ENCODE data around the gene SPSB1. TPM values are rescaled to one million over a fixed set of nuclear protein-coding genes. Genes with fewer than 3 reads are reported as not detected.

The SPSB1 gene
- polyA plus RNA-seq, 1 donor (not counting 4 experiments of a cell fraction or from before 2014, with no cell fraction given), result 19.8 TPM

DNA sequence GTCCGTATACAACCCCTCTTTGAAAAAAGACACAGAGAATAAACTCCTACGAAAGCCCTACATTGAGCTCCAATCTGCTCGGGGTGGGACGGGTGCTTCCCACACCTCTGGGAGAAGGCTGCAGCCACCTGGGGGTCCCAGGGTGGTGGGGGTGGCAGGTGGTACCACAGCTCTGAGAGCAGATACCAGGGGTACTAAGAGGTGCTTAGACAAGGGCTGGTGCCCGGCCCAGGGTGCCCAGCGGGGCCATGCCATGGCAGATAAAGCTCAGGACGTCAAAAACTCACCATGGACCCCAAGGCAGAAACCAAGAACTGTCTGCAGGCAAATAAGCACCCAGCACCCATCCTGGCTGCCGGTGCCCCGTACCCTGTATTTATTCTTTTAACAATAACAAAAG lies 75.1 kb downstream of the SPSB1 start:
- TF ChIP-seq, protein P1, sequence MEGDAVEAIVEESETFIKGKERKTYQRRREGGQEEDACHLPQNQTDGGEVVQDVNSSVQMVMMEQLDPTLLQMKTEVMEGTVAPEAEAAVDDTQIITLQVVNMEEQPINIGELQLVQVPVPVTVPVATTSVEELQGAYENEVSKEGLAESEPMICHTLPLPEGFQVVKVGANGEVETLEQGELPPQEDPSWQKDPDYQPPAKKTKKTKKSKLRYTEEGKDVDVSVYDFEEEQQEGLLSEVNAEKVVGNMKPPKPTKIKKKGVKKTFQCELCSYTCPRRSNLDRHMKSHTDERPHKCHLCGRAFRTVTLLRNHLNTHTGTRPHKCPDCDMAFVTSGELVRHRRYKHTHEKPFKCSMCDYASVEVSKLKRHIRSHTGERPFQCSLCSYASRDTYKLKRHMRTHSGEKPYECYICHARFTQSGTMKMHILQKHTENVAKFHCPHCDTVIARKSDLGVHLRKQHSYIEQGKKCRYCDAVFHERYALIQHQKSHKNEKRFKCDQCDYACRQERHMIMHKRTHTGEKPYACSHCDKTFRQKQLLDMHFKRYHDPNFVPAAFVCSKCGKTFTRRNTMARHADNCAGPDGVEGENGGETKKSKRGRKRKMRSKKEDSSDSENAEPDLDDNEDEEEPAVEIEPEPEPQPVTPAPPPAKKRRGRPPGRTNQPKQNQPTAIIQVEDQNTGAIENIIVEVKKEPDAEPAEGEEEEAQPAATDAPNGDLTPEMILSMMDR (optimal IDR thresholded peaks at IDR 0.05 in 1 of 3, IDR thresholded peaks at IDR 0.05 in 1 of 3, conservative IDR thresholded peaks at IDR 0.05 in 1 of 3; ENCODE audit: extremely low read depth in 1 of 3, insufficient read depth in 2 of 3, low read length in 3 of 3), result no peak
- TF ChIP-seq EZH2 (IDR thresholded peaks at IDR 0.05; ENCODE audit: low read length), result no peak
- H3K36me3 ChIP-seq (ENCODE audit: control insufficient read depth in 2 of 2, extremely low read depth in 1 of 2, insufficient read depth in 2 of 2, low read length in 2 of 2), result peaks cover 0 to 11% of the 10 kb centered on the region in 2 experiments
- no peak overlapping the region for H3K9ac ChIP-seq (ENCODE audit: control insufficient read depth, extremely low read depth, insufficient read depth, low read length)
- no peak overlapping the region for H3K4me3 ChIP-seq (ENCODE audit: control insufficient read depth in 2 of 3, extremely low read depth in 1 of 3, insufficient read depth in 2 of 3, low read depth in 1 of 3, low read length in 3 of 3)
- no peaks in the 10 kb centered on the region for H3K9me3 ChIP-seq (ENCODE audit: control insufficient read depth, low read depth, low read length)
- H3K9me1 ChIP-seq (ENCODE audit: control insufficient read depth, extremely low read depth, insufficient read depth, low read length), result no peaks in the 10 kb centered on the region
- dilution Hi-C loops (cut with MboI; ENCODE audit: extremely low pct_ligation_motif_present, low sequenced_read_pairs), result no loop called here
- peaks cover 12% of the 10 kb centered on the region for H3K4me1 ChIP-seq (ENCODE audit: control insufficient read depth, extremely low read depth, insufficient read depth, low read length)
- no peak for FAIRE-seq
- peaks cover 4% of the 10 kb centered on the region for H3K79me2 ChIP-seq (ENCODE audit: control insufficient read depth, insufficient read depth, low read length)
- no peak overlapping the region for H2AFZ ChIP-seq (ENCODE audit: control insufficient read depth, low read length)
- no peak overlapping the region for H3K4me2 ChIP-seq (ENCODE audit: control insufficient read depth, extremely low read depth, insufficient read depth, low read depth, low read length)
- no peaks in the 10 kb centered on the region for H3K27me3 ChIP-seq (ENCODE audit: control insufficient read depth, extremely low read depth, insufficient read depth, low read length)
- DNase-seq (ENCODE audit: low read depth, low spot score), result no peak
- H3K27ac ChIP-seq (ENCODE audit: control insufficient read depth, insufficient read depth, low read length), result no peak overlapping the region
- H4K20me1 ChIP-seq (ENCODE audit: control insufficient read depth, extremely low read depth, insufficient read depth, low read length), result peaks cover 6% of the 10 kb centered on the region

DNA sequence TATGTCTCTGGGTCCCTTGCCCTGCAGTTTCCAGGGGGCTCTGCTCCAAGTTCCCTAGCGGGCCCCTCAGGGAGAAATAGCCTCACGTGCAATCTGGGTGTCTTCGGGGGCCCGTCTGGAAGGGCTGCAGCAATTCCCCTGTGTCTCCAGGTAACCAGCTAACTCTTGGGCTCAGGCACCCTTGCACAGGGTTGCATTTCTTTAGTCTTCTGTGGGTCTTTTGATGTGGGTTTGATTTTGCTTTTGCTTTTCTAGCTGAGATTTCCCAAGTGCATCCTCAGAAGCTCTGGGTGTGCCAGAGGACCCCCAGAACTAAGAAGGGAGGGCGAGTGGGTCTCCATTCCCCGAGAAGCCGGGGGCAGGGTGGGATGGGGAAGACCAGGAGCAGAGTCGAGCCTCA lies 75.7 kb downstream of the SPSB1 start:
- no peaks in the 10 kb centered on the region for H3K27me3 ChIP-seq (ENCODE audit: control insufficient read depth, extremely low read depth, insufficient read depth, low read length)
- H3K4me1 ChIP-seq (ENCODE audit: control insufficient read depth, extremely low read depth, insufficient read depth, low read length), result peaks cover 12% of the 10 kb centered on the region
- H3K9ac ChIP-seq (ENCODE audit: control insufficient read depth, extremely low read depth, insufficient read depth, low read length), result no peak overlapping the region
- no peak overlapping the region for H2AFZ ChIP-seq (ENCODE audit: control insufficient read depth, low read length)
- H3K4me2 ChIP-seq (ENCODE audit: control insufficient read depth, extremely low read depth, insufficient read depth, low read depth, low read length), result no peak overlapping the region
- TF ChIP-seq, protein P1 (optimal IDR thresholded peaks at IDR 0.05 in 1 of 3, IDR thresholded peaks at IDR 0.05 in 1 of 3, conservative IDR thresholded peaks at IDR 0.05 in 1 of 3; ENCODE audit: extremely low read depth in 1 of 3, insufficient read depth in 2 of 3, low read length in 3 of 3), result no peak
- no peak for TF ChIP-seq EZH2 (IDR thresholded peaks at IDR 0.05; ENCODE audit: low read length)
- DNase-seq (ENCODE audit: low read depth, low spot score) (no peak), FAIRE-seq (no peak)
- no peaks in the 10 kb centered on the region for H3K9me1 ChIP-seq (ENCODE audit: control insufficient read depth, extremely low read depth, insufficient read depth, low read length)
- peaks cover under 1% of the 10 kb centered on the region for H3K79me2 ChIP-seq (ENCODE audit: control insufficient read depth, insufficient read depth, low read length)
- dilution Hi-C loops (cut with MboI; ENCODE audit: extremely low pct_ligation_motif_present, low sequenced_read_pairs), result no loop called here
- peaks cover 6% of the 10 kb centered on the region for H4K20me1 ChIP-seq (ENCODE audit: control insufficient read depth, extremely low read depth, insufficient read depth, low read length)
- no peak overlapping the region for H3K27ac ChIP-seq (ENCODE audit: control insufficient read depth, insufficient read depth, low read length)
- H3K36me3 ChIP-seq (ENCODE audit: control insufficient read depth in 2 of 2, extremely low read depth in 1 of 2, insufficient read depth in 2 of 2, low read length in 2 of 2), result peaks cover 0 to 11% of the 10 kb centered on the region in 2 experiments
- no peak overlapping the region for H3K4me3 ChIP-seq (ENCODE audit: control insufficient read depth in 2 of 3, extremely low read depth in 1 of 3, insufficient read depth in 2 of 3, low read depth in 1 of 3, low read length in 3 of 3)
- no peaks in the 10 kb centered on the region for H3K9me3 ChIP-seq (ENCODE audit: control insufficient read depth, low read depth, low read length)

All from keratinocyte (primary cell).